Measurements from ENCODE around the gene FOXK2. TPM values are rescaled to one million over a fixed set of nuclear protein-coding genes. Genes with fewer than 3 reads are reported as not detected.

Gene FOXK2
- total RNA-seq, 2 experiments from 2014 or later: 76.2 to 144 TPM

DNA sequence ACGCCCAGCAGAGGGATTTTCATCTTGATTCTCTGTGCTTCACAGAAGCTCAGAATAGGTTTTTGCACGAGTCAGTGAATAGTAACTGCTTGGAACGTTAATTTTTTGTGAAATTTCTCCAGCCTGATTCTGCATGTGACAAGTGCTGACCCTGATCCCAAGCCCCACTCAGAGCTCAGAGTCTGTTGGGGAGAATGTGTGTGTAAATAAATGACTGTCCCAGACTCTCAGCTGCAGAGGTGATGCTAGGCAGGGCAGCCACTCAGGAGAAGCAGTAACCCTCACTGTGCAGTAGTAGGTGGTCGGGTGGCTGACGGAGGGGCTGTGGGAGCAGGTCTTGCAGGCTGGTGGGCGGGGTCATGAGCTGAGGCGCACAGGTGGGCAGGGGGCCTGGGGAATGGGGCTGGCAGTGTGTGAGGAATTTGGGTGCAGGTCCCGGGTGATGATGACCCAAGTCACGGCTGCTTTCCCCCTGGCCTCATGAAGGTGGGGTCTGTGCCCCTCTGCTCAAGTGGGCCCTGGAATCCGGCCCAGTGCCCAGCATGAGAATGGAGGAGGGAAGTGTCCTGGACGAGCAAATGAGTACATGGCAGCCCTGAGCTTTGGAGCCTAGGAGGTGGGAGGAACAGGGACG is 16.3 kb upstream of the FOXK2 start:
- Histone ChIP-seq H3K9me2 (ENCODE audit: insufficient read depth, low read length) (no peaks in the 10 kb centered on the region), H3K4me1 (ENCODE audit: insufficient read depth, low read length, poor library complexity, severe bottlenecking) (peaks cover 46% of the 10 kb centered on the region), H3K9me3 (ENCODE audit: low read length) (peaks cover 4% of the 10 kb centered on the region; the same call in 1 of the 2 replicates), H3K79me2 (ENCODE audit: insufficient read depth, low read depth, low read length) (no peaks in the 10 kb centered on the region), H3K27ac (ENCODE audit: low read depth, low read length, poor library complexity, severe bottlenecking) (peak overlapping the region; percentile 5), H3K4me3 (ENCODE audit: low read depth, low read length, poor library complexity, severe bottlenecking) (no peak overlapping the region), H4K20me1 (ENCODE audit: insufficient read depth, low read length) (no peaks in the 10 kb centered on the region), H3K36me3 (ENCODE audit: insufficient read depth, low read length) (no peaks in the 10 kb centered on the region; the same call in 1 of the 2 replicates), H2AFZ (ENCODE audit: low read length) (peak overlapping the region; percentile 20; the same call in 1 of the 2 replicates), H3K4me2 (ENCODE audit: low read length) (peak overlapping the region; percentile 20; the same call in 1 of the 2 replicates)
- no peak for DNase-seq (ENCODE audit: low spot score)
- ChIA-PET CTCF (ENCODE audit: unreplicated experiment) (no interaction called here), POLR2A (interaction anchor here (0.7 to 1.7 kb wide), 3 partner anchors 29 to 152 kb away, joined by 3 to 6 read pairs (median 5); no protein-coding TSS in a partner anchor)
- TF ChIP-seq CTCF (conservative IDR thresholded peaks at IDR 0.05; ENCODE audit: low read length) (no peak), EZH2phosphoT487 (IDR thresholded peaks at IDR 0.05; ENCODE audit: borderline replicate concordance, low read depth, low read length) (no peak)
- intact Hi-C loops (cut with micrococcal nuclease; ENCODE audit: unreplicated experiment): no loop called here
- no TSS peak for BruUV-seq (replicated peaks)

GRCh38 chr17:82503728-82504308 is 15.7 kb upstream of the FOXK2 start:
- no TSS peak for BruUV-seq (replicated peaks)
- TF ChIP-seq CTCF (conservative IDR thresholded peaks at IDR 0.05; ENCODE audit: low read length) (no peak), EZH2phosphoT487 (IDR thresholded peaks at IDR 0.05; ENCODE audit: borderline replicate concordance, low read depth, low read length) (no peak)
- Histone ChIP-seq H3K9me3 (ENCODE audit: low read length) (peaks cover 4% of the 10 kb centered on the region; the same call in 1 of the 2 replicates), H3K27ac (ENCODE audit: low read depth, low read length, poor library complexity, severe bottlenecking) (no peak overlapping the region), H3K4me1 (ENCODE audit: insufficient read depth, low read length, poor library complexity, severe bottlenecking) (peaks cover 44% of the 10 kb centered on the region), H3K79me2 (ENCODE audit: insufficient read depth, low read depth, low read length) (no peaks in the 10 kb centered on the region), H3K9me2 (ENCODE audit: insufficient read depth, low read length) (no peaks in the 10 kb centered on the region), H3K36me3 (ENCODE audit: insufficient read depth, low read length) (no peaks in the 10 kb centered on the region; the same call in 1 of the 2 replicates), H3K4me2 (ENCODE audit: low read length) (0 out of 2 replicates have a peak overlapping the region, but pooled peaks have one; percentile 20), H2AFZ (ENCODE audit: low read length) (no peak overlapping the region; the same call in 1 of the 2 replicates), H3K4me3 (ENCODE audit: low read depth, low read length, poor library complexity, severe bottlenecking) (no peak overlapping the region), H4K20me1 (ENCODE audit: insufficient read depth, low read length) (no peaks in the 10 kb centered on the region)
- POLR2A ChIA-PET: interaction anchor here (1.1 to 1.7 kb wide), 2 partner anchors 10 to 36 kb away, joined by 4 to 6 read pairs; no protein-coding TSS in a partner anchor
- CTCF ChIA-PET (ENCODE audit: unreplicated experiment): no interaction called here
- no peak for DNase-seq (ENCODE audit: low spot score)
- intact Hi-C loops (cut with micrococcal nuclease; ENCODE audit: unreplicated experiment): no loop called here
